Measurements from ENCODE around the gene HHAT.

DNA sequence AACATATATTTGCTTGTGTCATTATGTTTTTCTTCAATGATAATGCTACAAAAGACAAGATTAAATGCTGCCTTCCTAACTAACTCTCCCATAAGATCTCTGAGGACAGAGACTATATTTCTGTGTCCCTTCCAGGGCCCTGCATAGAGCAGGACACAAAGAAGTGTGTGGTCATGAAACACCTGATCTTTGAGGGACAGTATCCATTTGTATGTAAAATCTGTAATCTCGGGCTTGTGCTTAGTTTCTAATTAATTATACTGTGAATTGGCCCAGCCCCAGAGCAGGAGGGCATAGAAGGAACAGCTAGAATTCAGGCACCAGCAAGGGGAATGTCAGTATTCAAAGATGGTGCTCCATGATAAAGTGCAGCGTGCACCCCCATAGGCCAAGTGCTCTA lies 374.9 kb downstream of the HHAT start:
- TF ChIP-seq, protein P1, sequence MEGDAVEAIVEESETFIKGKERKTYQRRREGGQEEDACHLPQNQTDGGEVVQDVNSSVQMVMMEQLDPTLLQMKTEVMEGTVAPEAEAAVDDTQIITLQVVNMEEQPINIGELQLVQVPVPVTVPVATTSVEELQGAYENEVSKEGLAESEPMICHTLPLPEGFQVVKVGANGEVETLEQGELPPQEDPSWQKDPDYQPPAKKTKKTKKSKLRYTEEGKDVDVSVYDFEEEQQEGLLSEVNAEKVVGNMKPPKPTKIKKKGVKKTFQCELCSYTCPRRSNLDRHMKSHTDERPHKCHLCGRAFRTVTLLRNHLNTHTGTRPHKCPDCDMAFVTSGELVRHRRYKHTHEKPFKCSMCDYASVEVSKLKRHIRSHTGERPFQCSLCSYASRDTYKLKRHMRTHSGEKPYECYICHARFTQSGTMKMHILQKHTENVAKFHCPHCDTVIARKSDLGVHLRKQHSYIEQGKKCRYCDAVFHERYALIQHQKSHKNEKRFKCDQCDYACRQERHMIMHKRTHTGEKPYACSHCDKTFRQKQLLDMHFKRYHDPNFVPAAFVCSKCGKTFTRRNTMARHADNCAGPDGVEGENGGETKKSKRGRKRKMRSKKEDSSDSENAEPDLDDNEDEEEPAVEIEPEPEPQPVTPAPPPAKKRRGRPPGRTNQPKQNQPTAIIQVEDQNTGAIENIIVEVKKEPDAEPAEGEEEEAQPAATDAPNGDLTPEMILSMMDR (IDR thresholded peaks at IDR 0.05), result no peak
- no peak for TF ChIP-seq POLR2A (IDR thresholded peaks at IDR 0.05)

Measured in testis (tissue), 2 donors.